OCI-LY7 (cell line): Measurements from ENCODE around the gene TTC7B. TPM values are rescaled to one million over a fixed set of nuclear protein-coding genes. Genes with fewer than 3 reads are reported as not detected.

Source experiments
- BruUV-seq: library from RNA; stranded (reverse); fragments of 400-500 nt; replicated peaks from 2 replicates; lab custom pipeline; 2021; lab: Mats Ljungman, UMichigan
- CTCF ChIA-PET: fragments of 300-600 bp; sonication (Branson Sonifier 250); formaldehyde crosslinking; loops from one replicate; lab custom pipeline; 2022; ENCODE audit warnings: antibody characterized with exemption; ENCODE audit not compliant: unreplicated experiment; lab: Charles Lee
- POLR2A ChIA-PET: fragments of 300-600 bp; sonication (Branson Sonifier 250); formaldehyde crosslinking; loops from one replicate; lab custom pipeline; 2022; ENCODE audit warnings: antibody characterized with exemption; lab: Charles Lee
- DNase-seq: peaks from one replicate; pipeline ENCODE4 v3.0.0-alpha.2; 2015; ENCODE audit warnings: low spot score
- H2AFZ ChIP-seq: fragments of 200-600 bp; sonication (generic), shearing (Covaris generic); 2 replicates; pipeline ENCODE4 v1.6.1; 2014; ENCODE audit warnings: mild to moderate bottlenecking, antibody characterized with exemption, low read length, moderate library complexity
- H3K27ac ChIP-seq: fragments of 200-600 bp; sonication (generic); 2 replicates; pipeline ENCODE4 v1.5.1; 2014; ENCODE audit warnings: mixed run types, low read depth, mild to moderate bottlenecking, moderate library complexity, low read length, inconsistent platforms; ENCODE audit not compliant: poor library complexity, severe bottlenecking
- H3K36me3 ChIP-seq: fragments of 200-600 bp; sonication (generic); 2 replicates; pipeline ENCODE4 v1.6.1; 2014; ENCODE audit warnings: mild to moderate bottlenecking, antibody characterized with exemption, low read length, moderate library complexity, mixed read lengths; ENCODE audit not compliant: insufficient read depth
- H3K4me1 ChIP-seq: fragments of 200-600 bp; sonication (generic); 2 replicates; pipeline ENCODE4 v1.5.1; 2014; ENCODE audit warnings: mild to moderate bottlenecking, low read length; ENCODE audit not compliant: insufficient read depth, poor library complexity, severe bottlenecking
- H3K4me2 ChIP-seq: fragments of 200-600 bp; sonication (generic); 2 replicates; pipeline ENCODE4 v1.6.1; 2014; ENCODE audit warnings: mild to moderate bottlenecking, low read length
- H3K4me3 ChIP-seq: fragments of 200-600 bp; sonication (generic); 2 replicates; pipeline ENCODE4 v1.5.1; 2014; ENCODE audit warnings: mild to moderate bottlenecking, low read depth, low read length; ENCODE audit not compliant: poor library complexity, severe bottlenecking
- H3K79me2 ChIP-seq: fragments of 200-600 bp; sonication (generic); 2 replicates; pipeline ENCODE4 v1.6.1; 2016; ENCODE audit warnings: low read depth, mild to moderate bottlenecking, low read length, moderate library complexity, mixed read lengths; ENCODE audit not compliant: insufficient read depth
- H3K9me2 ChIP-seq: fragments of 200-600 bp; sonication (generic); 2 replicates; pipeline ENCODE4 v1.6.1; 2016; ENCODE audit warnings: mild to moderate bottlenecking, low read length, mixed read lengths; ENCODE audit not compliant: insufficient read depth
- H3K9me3 ChIP-seq: fragments of 200-600 bp; sonication (generic); 2 replicates; pipeline ENCODE4 v1.6.1; 2014; ENCODE audit warnings: mild to moderate bottlenecking, mixed run types, low read length, mixed read lengths
- H4K20me1 ChIP-seq: fragments of 200-600 bp; sonication (generic); 2 replicates; pipeline ENCODE4 v1.6.1; 2014; ENCODE audit warnings: mild to moderate bottlenecking, antibody characterized with exemption, low read length, moderate library complexity, mixed read lengths; ENCODE audit not compliant: insufficient read depth
- EZH2phosphoT487 ChIP-seq: fragments of 200-600 bp; sonication (generic); IDR thresholded peaks from 2 replicates; pipeline ENCODE4 v1.6.1; 2018; ENCODE audit warnings: low read depth, borderline replicate concordance, mild to moderate bottlenecking, mixed run types, antibody characterized with exemption, low read length, moderate library complexity, mixed read lengths
- intact Hi-C: fragments of 100-400 bp; cut with micrococcal nuclease; formaldehyde crosslinking; loops from one replicate; pipeline ENCODE4 v1.10.0; 2022; ENCODE audit not compliant: unreplicated experiment
- total RNA-seq, 2 experiments: library from RNA; depleted of rRNA in 1 of 2; stranded (reverse); fragments of >200 nt in 1 of 2; shearing (Covaris generic) in 1 of 2; gene quantifications; 2 replicates each; pipeline ENCODE4 v1.2.3, GENCODE V29; 2014 to 2022
- TF ChIP-seq, protein P1 (sequence below): fragments of 200-600 bp; sonication (generic); conservative IDR thresholded peaks from 2 replicates; pipeline ENCODE4 v1.5.1; 2014; ENCODE audit warnings: mild to moderate bottlenecking, antibody characterized with exemption, low read length, moderate library complexity, mixed read lengths

TTC7B gene
- total RNA-seq, 2 experiments from 2014 or later = 0.19 to 0.51 TPM

DNA sequence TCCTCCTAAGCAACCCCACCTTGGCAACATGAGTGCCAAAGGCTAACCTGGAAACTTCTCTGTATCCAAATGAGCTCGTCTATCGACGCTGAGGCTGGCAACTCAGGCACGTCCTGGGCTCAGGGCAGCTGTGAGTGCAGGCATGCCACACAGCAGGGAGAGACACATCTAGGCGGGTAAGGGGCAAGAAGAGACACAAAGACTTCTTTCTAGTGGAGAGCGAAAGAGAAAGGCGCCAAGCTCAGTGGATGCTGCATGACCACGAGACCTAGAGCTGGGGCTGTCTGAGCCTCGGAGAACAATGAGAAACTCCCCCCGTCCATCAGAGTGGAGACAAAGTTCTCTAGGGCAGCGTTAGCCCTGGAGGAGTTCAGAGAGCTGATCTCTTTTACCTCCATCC is 249.0 kb downstream of the TTC7B start:
- BruUV-seq = no TSS peak
- ChIA-PET CTCF (no interaction called here), POLR2A (no interaction called here)
- Histone ChIP-seq H3K79me2 (no peaks in the 10 kb centered on the region), H3K9me3 (no peaks in the 10 kb centered on the region), H3K4me2 (no peak overlapping the region), H3K4me3 (no peak overlapping the region), H3K27ac (no peak overlapping the region), H2AFZ (no peak overlapping the region), H3K4me1 (no peaks in the 10 kb centered on the region), H3K9me2 (no peaks in the 10 kb centered on the region), H4K20me1 (no peaks in the 10 kb centered on the region), H3K36me3 (no peaks in the 10 kb centered on the region)
- intact Hi-C loops = no loop called here
- no peak for DNase-seq
- TF ChIP-seq, protein P1, sequence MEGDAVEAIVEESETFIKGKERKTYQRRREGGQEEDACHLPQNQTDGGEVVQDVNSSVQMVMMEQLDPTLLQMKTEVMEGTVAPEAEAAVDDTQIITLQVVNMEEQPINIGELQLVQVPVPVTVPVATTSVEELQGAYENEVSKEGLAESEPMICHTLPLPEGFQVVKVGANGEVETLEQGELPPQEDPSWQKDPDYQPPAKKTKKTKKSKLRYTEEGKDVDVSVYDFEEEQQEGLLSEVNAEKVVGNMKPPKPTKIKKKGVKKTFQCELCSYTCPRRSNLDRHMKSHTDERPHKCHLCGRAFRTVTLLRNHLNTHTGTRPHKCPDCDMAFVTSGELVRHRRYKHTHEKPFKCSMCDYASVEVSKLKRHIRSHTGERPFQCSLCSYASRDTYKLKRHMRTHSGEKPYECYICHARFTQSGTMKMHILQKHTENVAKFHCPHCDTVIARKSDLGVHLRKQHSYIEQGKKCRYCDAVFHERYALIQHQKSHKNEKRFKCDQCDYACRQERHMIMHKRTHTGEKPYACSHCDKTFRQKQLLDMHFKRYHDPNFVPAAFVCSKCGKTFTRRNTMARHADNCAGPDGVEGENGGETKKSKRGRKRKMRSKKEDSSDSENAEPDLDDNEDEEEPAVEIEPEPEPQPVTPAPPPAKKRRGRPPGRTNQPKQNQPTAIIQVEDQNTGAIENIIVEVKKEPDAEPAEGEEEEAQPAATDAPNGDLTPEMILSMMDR = no peak
- TF ChIP-seq EZH2phosphoT487 = no peak

DNA sequence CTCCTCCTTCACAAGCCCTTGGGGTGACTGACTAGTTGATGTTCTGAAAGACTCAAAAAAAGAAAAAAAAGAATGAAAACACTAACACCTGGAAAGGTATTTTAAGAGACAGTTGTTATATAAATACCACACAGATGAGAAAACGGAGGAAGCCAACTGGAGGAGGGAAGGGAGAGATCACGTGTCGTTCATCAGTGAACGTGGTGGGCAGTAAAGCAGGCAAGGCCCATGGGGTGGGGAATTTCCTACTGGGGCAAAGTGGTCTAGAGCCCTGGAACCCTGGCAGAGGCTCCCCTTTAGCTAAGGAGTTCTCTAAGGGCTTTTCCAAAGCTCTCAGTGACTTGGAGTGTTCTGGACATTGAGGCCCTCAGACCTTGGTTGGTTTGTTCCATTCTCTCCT is 249.7 kb downstream of the TTC7B start:
- CTCF ChIA-PET = no interaction called here

DNA sequence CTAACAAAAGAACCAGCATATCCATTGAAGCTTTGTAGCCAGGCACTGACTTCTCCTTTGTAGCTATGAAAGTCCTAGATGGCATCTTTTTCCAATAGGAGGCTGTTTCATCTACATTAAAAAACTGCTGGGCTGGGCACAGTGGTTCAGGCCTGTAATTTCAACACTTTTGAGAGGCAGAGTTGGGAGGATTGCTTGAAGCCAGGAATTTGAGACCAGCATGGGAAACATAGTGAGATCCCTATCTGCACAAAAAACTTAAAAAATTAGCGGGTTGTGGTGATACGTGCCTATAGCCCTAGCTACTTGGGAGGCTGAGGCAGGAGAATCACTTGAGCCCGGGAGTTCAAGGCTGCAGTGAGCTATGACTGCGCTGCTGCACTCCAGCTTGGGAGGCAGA is 251.7 kb downstream of the TTC7B start:
- Histone ChIP-seq H3K9me3 (no peaks in the 10 kb centered on the region), H4K20me1 (no peaks in the 10 kb centered on the region), H3K4me3 (no peak overlapping the region), H3K36me3 (no peaks in the 10 kb centered on the region), H3K27ac (no peak overlapping the region), H3K4me2 (no peak overlapping the region), H3K9me2 (no peaks in the 10 kb centered on the region), H2AFZ (no peak overlapping the region), H3K4me1 (no peaks in the 10 kb centered on the region), H3K79me2 (no peaks in the 10 kb centered on the region)
- DNase-seq = no peak
- TF ChIP-seq EZH2phosphoT487 = no peak
- TF ChIP-seq, protein P1 = no peak
- no TSS peak for BruUV-seq
- ChIA-PET POLR2A (no interaction called here), CTCF (no interaction called here)
- intact Hi-C loops = no loop called here

More for the DNA sequence above, 249.7 kb downstream of the TTC7B start:
- H3K4me2 ChIP-seq = no peak overlapping the region
- intact Hi-C loops = no loop called here
- TF ChIP-seq EZH2phosphoT487 = no peak
- TF ChIP-seq, protein P1 = no peak
- H3K36me3 ChIP-seq = no peaks in the 10 kb centered on the region
- no peak for DNase-seq
- POLR2A ChIA-PET = no interaction called here
- H3K4me1 ChIP-seq = no peaks in the 10 kb centered on the region
- BruUV-seq = no TSS peak
- H3K79me2 ChIP-seq = no peaks in the 10 kb centered on the region
- no peak overlapping the region for H2AFZ ChIP-seq
- no peak overlapping the region for H3K27ac ChIP-seq
- H3K9me2 ChIP-seq = no peaks in the 10 kb centered on the region
- no peaks in the 10 kb centered on the region for H3K9me3 ChIP-seq
- H4K20me1 ChIP-seq = no peaks in the 10 kb centered on the region
- H3K4me3 ChIP-seq = no peak overlapping the region
